HG03442 (cell line): Measurements from ENCODE around the gene ITGB1BP2.
"Not testable (repeated sequence)": the region's sequence is repeated elsewhere in the genome, so short reads cannot be mapped to it uniquely, and the experiment has no call there.

ENCODE experiments used
- ATAC-seq: cut with Tn5 transposase; IDR thresholded peaks from one replicate; pipeline ENCODE4 v1.9.1; 2021; ENCODE audit warnings: mild to moderate bottlenecking, moderate library complexity; ENCODE audit not compliant: unreplicated experiment

Gene ITGB1BP2

DNA sequence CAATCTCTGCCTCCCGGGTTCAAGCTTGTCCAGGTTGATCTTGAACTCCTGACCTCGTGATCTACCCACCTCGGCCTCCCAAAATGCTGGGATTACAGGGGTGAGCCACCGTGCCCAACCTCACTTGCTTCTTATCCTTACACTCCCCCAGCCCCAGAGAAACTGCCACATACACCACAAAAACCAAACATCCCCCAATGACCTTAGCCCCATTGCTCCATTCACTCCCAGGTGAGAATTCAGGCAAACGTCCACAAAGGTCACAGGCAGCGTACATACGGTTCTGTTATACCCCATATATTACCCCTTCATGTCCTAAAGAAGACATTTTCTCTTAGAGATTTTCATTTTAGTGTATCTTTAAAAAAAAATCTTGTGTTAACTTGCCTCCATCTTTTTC is 1.1 kb upstream of the ITGB1BP2 start:
- ATAC-seq: not testable (repeated sequence)

DNA sequence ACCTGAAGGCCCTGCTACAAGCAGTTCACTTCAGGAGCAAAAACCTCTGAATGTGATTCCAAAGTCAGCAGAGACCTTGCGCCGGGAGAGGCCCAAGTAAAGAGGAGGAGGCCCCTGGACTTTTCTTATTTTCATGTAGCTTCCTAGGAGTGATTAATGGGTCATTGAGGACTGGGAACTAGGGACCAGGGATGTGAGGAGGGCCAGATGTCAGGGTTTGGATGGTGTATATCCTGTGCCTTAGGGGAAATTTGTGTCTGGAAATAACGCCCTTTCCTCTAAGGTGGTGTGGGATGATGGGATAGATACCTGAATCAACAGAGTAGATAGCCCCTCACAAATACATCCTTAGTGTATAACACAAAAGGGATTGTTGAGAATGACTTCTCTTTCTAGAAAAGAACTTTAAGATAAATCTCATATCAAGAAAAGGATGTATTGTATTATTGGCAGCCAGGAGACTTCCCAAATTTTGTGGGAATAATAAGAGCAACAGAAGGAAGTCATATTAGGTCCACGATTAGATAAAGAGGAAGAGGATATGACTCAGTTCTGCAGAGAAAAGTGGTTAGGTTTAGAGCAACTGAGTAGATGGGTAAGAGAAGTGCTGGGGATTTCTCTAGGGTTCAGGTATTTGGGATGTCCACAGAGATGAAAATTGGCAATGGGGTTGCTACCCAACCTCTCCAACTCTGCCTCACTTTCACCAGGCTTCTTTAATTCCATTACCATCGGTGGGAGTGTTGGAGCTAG is 1.1 kb downstream of the ITGB1BP2 start:
- no peak for ATAC-seq

- no peak for ATAC-seq
Observed at GRCh38 chrX:71304561-71304960, 3.0 kb downstream of the ITGB1BP2 start.

- no peak for ATAC-seq
Observed at GRCh38 chrX:71315917-71316316, 14.4 kb downstream of the ITGB1BP2 start.

DNA sequence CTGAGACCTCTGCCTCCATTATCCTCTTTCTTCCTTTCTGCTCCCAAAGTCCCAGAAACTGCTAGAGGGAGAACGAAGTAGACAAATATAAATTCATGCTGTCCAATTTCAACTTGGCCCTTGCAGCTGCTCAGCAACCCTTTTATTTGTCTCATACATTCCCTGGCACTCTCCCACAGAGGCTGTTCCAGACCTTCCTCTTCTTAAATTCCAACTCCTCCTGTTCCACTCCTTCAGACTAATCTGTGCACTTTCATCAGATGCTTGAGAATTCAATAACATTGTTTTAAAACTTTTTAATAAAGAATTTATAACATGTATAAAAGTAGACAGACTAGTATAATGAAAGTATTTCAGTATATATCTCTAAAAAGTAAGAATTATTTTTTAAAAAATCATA is 15.4 kb downstream of the ITGB1BP2 start:
- not testable (repeated sequence) for ATAC-seq

- no peak for ATAC-seq
Observed at GRCh38 chrX:71320126-71320525, 18.6 kb downstream of the ITGB1BP2 start.

DNA sequence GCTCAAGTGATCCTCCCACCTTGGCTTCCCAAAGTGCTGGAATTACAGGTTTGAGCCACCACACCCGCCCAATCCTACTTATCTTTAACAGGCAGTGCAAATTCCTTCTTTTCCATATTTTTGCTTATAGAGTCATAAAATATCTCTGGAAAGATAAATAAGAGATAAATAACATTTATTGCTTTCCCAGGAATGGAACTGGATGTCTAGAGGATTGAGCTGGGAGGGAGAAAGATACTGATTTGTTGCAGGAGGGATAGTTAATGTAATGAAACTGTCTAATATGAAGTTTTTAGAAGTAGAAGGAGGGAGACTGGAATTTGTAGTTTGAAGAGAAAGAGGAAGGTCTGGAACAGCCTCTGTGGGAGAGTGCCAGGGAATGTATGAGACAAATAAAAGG is 20.2 kb downstream of the ITGB1BP2 start:
- no peak for ATAC-seq

- ATAC-seq: not testable (repeated sequence)
Observed at GRCh38 chrX:71324452-71324851, 22.9 kb downstream of the ITGB1BP2 start.

DNA sequence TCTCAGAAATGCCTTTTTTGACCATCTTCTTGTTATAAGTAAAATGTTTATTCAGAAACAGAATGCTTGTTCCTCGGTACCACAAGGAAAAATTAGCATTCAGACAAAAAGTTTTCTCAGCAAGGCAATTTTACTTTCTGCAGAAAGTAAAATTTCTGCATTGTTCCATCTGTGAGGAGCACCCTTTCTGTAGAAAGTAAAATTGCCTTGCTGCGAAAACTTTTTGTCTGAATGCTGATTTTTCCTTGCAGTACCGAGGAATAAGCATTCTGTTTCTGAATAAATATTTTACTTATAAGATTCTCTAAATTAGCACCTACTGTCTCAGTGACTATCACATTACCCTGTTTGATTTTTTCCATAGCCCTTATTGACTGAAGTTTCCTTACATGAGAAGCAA is 24.8 kb downstream of the ITGB1BP2 start:
- no peak for ATAC-seq

DNA sequence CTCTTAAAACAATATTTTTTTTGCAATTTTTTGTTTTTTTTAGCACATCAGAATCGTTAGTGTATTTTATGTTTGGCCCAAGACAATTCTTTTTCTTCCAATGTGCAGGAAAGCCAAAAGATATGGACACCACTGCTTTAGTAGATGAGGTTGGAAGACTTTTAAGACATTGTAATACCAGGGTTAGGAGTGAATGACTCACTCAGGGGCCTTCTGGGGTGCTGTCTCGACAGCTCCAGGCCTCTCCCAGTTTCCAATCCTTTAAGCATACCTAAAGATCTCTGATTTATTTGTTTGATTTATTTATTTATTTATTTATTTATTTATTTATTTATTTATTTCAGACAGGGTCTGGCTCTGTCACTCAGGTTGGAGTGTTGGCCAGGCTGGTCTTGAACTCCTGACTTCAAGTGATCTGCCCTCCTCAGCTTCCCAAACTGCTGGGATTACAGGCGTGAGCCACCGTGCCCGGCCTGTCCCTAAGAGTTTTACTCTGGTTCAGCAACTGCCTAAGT is 47.7 kb downstream of the ITGB1BP2 start:
- not testable (repeated sequence) for ATAC-seq

DNA sequence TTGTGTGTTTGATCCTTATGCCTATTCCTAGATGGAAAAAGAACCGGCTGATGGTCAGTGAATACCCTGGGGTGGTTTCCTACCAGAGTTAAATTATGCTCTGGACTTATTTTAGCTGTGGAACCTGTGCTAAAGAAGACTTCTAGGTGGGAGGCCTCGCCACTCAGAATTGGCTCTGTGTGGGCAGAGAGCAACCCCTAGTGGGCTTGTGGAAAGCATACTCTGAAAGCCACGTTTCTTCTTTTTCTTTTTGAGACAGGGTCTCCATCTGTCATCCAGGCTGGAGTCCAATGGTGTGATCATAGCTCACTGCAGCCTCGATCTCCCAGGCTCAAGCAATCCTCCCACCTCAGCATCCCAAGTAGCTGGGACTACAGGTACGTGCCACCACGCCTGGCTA is 48.3 kb downstream of the ITGB1BP2 start:
- not testable (repeated sequence) for ATAC-seq

GRCh38 chrX:71352439-71352838 is 50.9 kb downstream of the ITGB1BP2 start:
- not testable (repeated sequence) for ATAC-seq
